ENCODE data around the gene ACSBG1.
A peak's percentile ranks its signal among the peaks of the same experiment; 100 is the strongest.

Gene ACSBG1

GRCh38 chr15:78234515-78235040, at the start of gene ACSBG1:
ACSBG1 (minus strand) TSS chr15:78234565; CDS start chr15:78234501, 64 bp downstream.
- DNase-seq = peak; percentile 16

- DNase-seq = no peak
These were observed 48.0 kb upstream of the ACSBG1 start for GRCh38 chr15:78282324-78282723.

- DNase-seq = no peak
These were observed 46.1 kb upstream of the ACSBG1 start for GRCh38 chr15:78280319-78281072.

DNA sequence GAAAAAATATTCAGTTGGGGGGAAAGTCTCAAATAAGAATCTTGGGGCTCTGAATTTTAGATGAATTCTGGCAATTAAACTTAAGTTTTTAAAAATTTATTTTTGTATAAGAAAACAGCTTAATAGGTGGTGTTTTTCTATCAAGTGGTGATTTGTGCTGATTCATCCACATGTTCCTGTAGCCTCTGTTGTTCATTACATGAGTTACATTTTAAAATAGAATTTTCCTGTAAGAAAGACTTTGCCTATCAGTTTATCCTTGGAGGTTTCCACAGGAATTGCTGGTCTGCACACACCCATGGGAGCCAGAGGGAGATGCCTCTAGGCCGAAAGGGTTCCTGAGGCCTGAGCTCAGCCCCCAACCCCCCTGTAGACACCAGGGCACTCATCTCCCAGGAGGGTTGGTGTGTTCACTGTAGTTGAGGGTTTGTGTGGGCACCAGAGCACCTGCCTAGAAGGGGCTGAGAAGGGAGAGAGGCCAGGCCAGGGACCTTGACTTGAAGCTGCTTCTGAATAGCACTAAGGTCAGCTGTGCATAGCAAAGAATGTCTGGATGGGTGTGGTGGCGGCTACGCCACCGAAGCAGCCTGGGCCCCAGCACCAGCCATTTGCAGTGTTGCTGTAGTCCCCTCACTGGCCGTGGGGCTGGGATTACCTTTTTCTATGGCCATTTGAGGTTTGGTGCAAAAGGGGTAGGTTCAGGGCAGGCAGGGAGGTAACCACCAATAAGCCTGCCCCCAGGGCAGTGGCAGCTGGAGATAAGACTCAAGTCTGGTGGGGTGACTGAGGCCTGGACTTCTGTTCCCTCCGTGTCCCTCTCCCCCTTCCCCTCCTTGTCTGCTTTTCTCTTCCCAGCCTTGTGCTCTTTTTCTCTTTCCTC, 41.9 kb upstream of the ACSBG1 start:
- no peak for DNase-seq

DNA sequence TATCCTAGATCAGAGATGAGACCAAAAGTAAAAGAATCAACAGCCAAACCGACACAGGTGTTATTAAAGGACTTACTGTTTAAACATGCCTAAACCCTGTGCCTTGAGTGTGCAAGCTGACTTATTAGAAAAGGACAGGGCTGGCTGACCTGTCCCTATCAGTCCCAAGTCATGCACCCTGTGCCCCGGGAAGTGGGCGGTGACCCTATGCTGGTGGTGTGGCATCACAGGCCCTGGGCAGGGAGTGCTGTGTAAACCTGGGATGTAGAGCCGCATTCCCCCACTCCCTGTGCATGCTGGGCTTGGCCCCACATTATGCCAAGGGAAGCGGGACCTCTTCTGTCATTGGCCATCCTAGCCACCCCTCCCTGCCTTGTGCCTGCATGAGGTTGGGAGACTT, 40.6 kb upstream of the ACSBG1 start:
- no peak for DNase-seq

GRCh38 chr15:78272776-78273175, 38.4 kb upstream of the ACSBG1 start:
- no peak for DNase-seq

DNA sequence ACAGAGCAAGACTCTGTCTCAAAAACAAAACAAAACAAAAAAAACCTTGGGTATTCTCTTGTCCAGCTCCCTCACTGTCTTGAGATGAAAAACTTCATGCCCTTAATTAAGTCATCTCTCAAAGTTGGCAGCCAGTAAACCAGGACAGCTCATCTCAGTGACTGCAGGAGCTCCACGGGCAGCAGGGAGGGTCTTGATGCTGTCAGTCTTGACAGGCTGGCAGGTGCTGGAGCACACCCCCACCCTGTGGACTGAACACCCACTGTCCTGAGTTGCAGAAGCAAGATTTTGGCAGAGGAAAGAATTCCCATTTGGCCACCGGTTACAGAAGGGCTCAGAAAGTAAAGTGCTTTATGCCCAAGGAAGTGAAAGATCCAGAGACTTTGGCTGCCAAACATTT, 38.0 kb upstream of the ACSBG1 start:
- no peak for DNase-seq

GRCh38 chr15:78266806-78267205, 32.4 kb upstream of the ACSBG1 start:
- no peak for DNase-seq

- DNase-seq = no peak
These were observed 31.9 kb upstream of the ACSBG1 start for GRCh38 chr15:78266229-78266628.

DNA sequence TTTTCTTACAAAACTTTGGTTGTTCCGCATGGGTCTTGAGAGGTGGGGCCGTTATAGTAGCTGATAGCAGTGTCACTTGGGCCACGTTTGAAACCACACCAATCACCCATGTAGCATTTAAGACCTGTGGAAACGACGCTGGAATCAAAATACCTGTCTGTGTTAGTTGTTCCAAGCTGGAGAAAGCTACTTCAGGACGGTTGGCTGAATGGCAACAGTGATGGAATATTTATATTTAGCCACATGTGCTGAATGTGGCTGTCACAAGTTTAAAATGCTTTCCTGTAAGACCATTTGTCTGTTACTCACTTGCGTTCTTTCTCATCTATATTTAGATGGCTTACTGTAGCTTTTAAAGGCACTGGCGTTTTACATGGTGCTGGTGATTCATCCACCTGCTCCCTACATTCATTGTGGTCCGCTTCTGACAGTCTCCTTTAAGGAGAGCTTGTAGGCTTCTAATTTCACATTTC, 31.4 kb upstream of the ACSBG1 start:
- peak; percentile 38 for DNase-seq

- DNase-seq = no peak
These were observed 30.7 kb upstream of the ACSBG1 start for GRCh38 chr15:78265137-78265460.

DNA sequence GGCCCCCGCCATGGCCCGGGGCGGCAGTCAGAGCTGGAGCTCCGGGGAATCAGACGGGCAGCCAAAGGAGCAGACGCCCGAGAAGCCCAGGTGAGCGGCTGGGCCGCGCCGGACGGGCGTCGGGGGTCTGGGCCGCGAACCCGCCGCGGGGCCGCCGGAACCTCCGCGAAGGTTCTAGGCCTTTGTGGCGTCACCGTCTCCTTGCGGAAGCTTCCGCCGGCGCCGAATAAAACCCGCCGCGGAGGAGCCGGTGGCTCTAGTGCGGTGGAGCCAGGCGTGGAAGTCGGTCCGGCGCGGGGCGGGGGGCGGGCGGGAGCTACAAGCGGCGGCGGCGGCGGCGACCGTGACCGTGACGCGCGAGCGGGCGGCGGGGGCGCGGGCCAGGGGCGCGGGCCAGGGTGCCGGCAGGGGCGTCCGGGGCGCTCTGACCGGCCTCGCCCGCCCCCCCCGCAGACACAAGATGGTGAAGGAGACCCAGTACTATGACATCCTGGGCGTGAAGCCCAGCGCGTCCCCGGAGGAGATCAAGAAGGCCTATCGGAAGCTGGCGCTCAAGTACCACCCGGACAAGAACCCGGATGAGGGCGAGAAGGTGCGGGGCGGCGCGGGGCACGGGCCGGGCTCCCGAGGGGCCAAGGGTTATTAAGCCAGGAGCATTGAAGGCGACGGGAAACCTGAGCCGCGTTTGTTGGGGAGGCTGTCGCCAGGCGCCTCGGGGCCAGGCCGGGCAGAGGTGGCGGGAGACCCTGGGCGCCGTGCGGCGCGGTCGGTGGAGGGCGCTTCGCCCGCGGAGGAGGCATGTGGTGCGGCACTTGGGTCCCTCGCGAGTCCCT, 30.2 kb upstream of the ACSBG1 start, which contains the start of gene DNAJA4:
Gene DNAJA4, plus strand, starts transcription at position 259 of the 833 bp plus-strand sequence. Its CDS starts 202 bp downstream, at position 461.
- peak; percentile 73 for DNase-seq

GRCh38 chr15:78263907-78264303, 29.5 kb upstream of the ACSBG1 start:
- no peak for DNase-seq

DNA sequence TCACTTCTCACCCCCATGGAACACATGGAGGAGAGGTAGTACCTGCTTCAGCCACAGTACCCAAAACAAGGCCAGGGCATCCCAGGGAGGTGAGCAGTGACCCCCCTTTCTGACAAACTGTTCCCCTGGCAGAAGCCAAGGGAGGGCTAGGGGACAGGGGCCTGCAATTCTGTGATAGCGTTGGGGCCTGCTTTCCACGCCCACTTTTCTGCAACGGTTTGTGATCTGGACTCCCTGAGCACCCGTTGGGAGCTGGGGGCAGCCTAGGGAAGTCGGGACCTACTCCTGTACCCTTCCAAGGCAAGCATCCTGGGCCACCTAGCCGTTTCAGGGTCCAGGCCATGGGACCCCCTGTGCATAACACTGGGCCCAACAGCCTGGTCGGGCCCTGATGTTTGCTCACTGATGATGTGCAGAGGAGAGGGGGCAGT, 29.0 kb upstream of the ACSBG1 start:
- DNase-seq = no peak

DNA sequence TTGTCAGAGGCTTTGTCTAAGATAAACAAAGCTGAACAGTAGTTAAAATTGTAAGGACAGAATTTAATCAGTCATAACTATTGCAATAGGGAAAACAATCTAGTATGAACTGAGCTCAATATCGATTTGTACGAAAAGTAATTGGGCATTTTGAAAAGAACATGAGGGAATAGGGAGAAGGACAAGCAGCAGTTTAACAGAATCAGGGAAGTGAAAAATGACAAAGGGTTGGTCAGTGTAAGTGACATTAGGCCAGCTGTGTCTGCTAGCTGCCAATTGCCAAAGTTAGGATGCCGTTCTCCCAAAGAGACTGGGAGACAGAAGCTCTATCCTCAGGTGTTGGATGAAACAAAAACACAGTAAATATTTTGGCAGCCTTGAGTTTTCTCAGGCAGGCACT, 26.7 kb upstream of the ACSBG1 start:
- no peak for DNase-seq

DNA sequence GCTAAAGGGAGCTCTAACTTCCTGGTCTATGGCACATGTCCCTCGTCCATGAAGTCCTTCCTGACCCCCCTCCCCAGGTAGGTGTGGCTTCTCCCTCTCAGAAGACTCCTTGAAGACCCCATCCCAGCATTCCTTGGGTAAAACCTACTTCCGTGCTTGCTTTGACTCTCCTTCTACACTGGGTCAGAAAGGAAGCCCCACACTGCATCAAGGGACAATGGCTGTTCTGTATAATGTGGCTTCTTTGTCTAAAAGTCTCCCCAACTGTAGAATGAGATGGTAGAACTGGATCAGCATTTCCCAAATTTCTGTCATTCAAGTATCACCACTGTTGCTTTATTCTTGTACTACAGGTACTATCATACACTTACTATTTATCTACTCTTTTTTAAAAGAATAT, 26.1 kb upstream of the ACSBG1 start:
- no peak for DNase-seq

GRCh38 chr15:78259232-78259631, 24.9 kb upstream of the ACSBG1 start:
- no peak for DNase-seq

- no peak for DNase-seq
These were observed 23.3 kb upstream of the ACSBG1 start for GRCh38 chr15:78257681-78258080.

DNA sequence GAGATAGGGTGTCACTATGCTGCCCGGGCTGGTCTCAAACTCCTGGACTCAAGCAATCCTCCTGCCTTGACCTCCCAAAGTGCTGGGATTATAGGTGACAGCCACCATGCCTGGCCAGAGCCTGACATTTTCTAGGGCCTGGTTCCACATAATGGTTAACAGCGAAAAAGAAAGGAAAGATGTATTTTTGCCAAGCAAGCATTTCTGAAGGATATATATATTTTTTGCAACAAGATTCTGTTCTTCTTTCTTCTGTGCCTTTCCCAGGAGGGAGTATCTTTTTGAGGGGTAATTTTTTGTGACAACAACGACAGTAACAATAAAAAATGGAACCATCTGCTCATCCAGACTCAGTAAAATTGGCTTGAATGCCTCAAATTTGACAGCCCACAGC, 21.7 kb upstream of the ACSBG1 start:
- no peak for DNase-seq

DNA sequence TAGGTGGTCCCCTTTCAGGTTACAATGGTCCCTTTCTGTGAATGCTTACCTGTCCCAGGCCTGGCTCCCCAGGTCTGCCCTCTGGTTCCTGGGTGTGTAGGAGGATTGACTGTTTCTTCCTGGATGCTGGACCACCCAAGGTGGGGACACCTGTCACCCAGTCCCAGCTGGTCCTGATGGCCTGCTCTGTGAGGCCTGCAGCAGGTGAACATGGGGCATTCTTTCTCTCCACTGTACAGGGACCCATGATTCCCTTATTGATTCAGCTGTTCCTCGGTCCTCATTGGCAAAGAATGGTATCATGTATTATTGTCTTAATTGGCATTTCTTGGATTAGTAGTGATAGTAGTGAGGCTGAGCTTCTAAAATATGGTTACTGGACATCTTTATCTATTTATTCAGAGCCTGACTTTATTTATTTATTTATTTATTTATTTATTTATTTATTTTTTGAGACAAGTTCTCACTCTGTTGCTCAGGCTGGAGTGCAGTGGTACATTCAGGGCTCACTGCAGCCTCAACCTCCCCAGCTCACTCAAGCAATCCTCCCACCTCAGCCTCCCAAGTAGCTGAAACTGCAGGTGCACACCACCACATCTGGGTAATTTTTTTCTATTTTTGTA, 21.2 kb upstream of the ACSBG1 start:
- no peak for DNase-seq

GRCh38 chr15:78251136-78251535, 16.8 kb upstream of the ACSBG1 start:
- DNase-seq = no peak

GRCh38 chr15:78249131-78249530, 14.8 kb upstream of the ACSBG1 start:
- no peak for DNase-seq
